Endothelial cell of umbilical vein (primary cell): ENCODE measurements around the gene PLXNC1. TPM values are rescaled to one million over a fixed set of nuclear protein-coding genes. Genes with fewer than 3 reads are reported as not detected.

ENCODE experiments used
- BruUV-seq: library from RNA; stranded (reverse); fragments of 400-500 nt; replicated peaks from 2 replicates; lab custom pipeline; 2021; lab: Mats Ljungman, UMichigan
- CTCF ChIA-PET: fragments of 300-600, 350-600 bp; sonication (Branson Sonifier 250); formaldehyde crosslinking; loops from one replicate; lab custom pipeline; 2021; ENCODE audit warnings: antibody characterized with exemption, inconsistent platforms; lab: Charles Lee
- POLR2A ChIA-PET: fragments of 300-600, 350-600 bp; sonication (Branson Sonifier 250); formaldehyde crosslinking; loops from one replicate; lab custom pipeline; 2021; ENCODE audit warnings: antibody characterized with exemption, inconsistent platforms; lab: Charles Lee
- DNase-seq: peaks from one replicate; pipeline ENCODE4 v3.0.0-alpha.2; 2011; ENCODE audit warnings: low read depth, low spot score
- FAIRE-seq: peaks from 2 replicates; lab custom pipeline; 2011; peaks lifted over from hg19 to GRCh38; lab: Jason Lieb, UNC
- H2AFZ ChIP-seq: 2 replicates; pipeline ENCODE4 v1.6.0; 2012; ENCODE audit warnings: low read depth, low read length, control low read depth, inconsistent platforms
- H3K27ac ChIP-seq: 2 replicates; pipeline ENCODE4 v1.5.1; 2011; ENCODE audit warnings: low read depth, mild to moderate bottlenecking, control low read depth, low read length, moderate library complexity; ENCODE audit not compliant: insufficient read depth
- H3K27me3 ChIP-seq, 2 experiments: 2 replicates each; pipeline versions ENCODE4 v1.6.0 to v1.6.1; 2011; ENCODE audit warnings: low read length in 2 of 2, mixed read lengths in 1 of 2; ENCODE audit not compliant: control insufficient read depth in 2 of 2, insufficient read depth in 2 of 2
- H3K36me3 ChIP-seq, 2 experiments: 2 replicates in 1 of 2; 3 replicates in 1 of 2; pipeline ENCODE4 v1.5.1; 2011; ENCODE audit warnings: low read length in 2 of 2, mild to moderate bottlenecking in 1 of 2, moderate library complexity in 1 of 2; ENCODE audit not compliant: control insufficient read depth in 2 of 2, insufficient read depth in 2 of 2; ENCODE audit errors: extremely low read depth in 1 of 2
- H3K4me1 ChIP-seq: 3 replicates; pipeline ENCODE4 v1.5.1; 2011; ENCODE audit warnings: mild to moderate bottlenecking, low read length; ENCODE audit not compliant: control insufficient read depth, insufficient read depth; ENCODE audit errors: extremely low read depth
- H3K4me2 ChIP-seq: 2 replicates; pipeline ENCODE4 v1.6.1; 2011; ENCODE audit warnings: low read length, control low read depth, mixed read lengths; ENCODE audit not compliant: insufficient read depth
- H3K4me3 ChIP-seq, 3 experiments: fragments of 200-600 bp in 1 of 3; sonication (generic), shearing (Covaris generic) in 1 of 3; replicated peaks in 1 of 3; 2 replicates each; pipeline ENCODE4 v1.5.1; 2011 to 2016; ENCODE audit warnings: control low read depth in 3 of 3, low read length in 3 of 3, mild to moderate bottlenecking in 2 of 3, inconsistent platforms in 1 of 3, low read depth in 1 of 3, moderate library complexity in 1 of 3; ENCODE audit not compliant: insufficient read depth in 1 of 3
- H3K79me2 ChIP-seq: 2 replicates; pipeline ENCODE4 v1.6.0; 2012; ENCODE audit warnings: low read length, inconsistent platforms; ENCODE audit not compliant: control insufficient read depth, insufficient read depth
- H3K9ac ChIP-seq: replicated peaks from 2 replicates; pipeline ENCODE3; 2011; ENCODE audit warnings: low read length, control low read depth; ENCODE audit not compliant: insufficient read depth; ENCODE audit errors: extremely low read depth
- H3K9me1 ChIP-seq: replicated peaks from 3 replicates; pipeline ENCODE4 v1.6.0; 2011; ENCODE audit warnings: mild to moderate bottlenecking, low read length; ENCODE audit not compliant: control insufficient read depth, insufficient read depth; ENCODE audit errors: extremely low read depth
- H3K9me3 ChIP-seq: replicated peaks from 2 replicates; pipeline ENCODE4 v1.5.1; 2012; ENCODE audit warnings: low read length, inconsistent platforms; ENCODE audit not compliant: control insufficient read depth, insufficient read depth
- H4K20me1 ChIP-seq: replicated peaks from 2 replicates; pipeline ENCODE3; 2011; ENCODE audit warnings: mild to moderate bottlenecking, low read length; ENCODE audit not compliant: control insufficient read depth, insufficient read depth; ENCODE audit errors: extremely low read depth
- EZH2 ChIP-seq: IDR thresholded peaks from 2 replicates; pipeline ENCODE4 v1.6.1; 2012; ENCODE audit warnings: borderline replicate concordance, low read depth, mild to moderate bottlenecking, moderate library complexity, low read length, inconsistent platforms; ENCODE audit not compliant: severe bottlenecking
- FOS ChIP-seq: IDR thresholded peaks from 2 replicates; pipeline ENCODE4 v1.6.1; 2011; ENCODE audit warnings: mild to moderate bottlenecking, low read length, moderate library complexity, borderline replicate concordance; ENCODE audit not compliant: insufficient read depth
- GATA2 ChIP-seq: IDR thresholded peaks from 2 replicates; pipeline ENCODE4 v1.7.0; 2011; ENCODE audit warnings: low read depth, mild to moderate bottlenecking, moderate library complexity, mixed read lengths, low read length; ENCODE audit not compliant: insufficient read length, insufficient read depth
- JUN ChIP-seq: IDR thresholded peaks from 2 replicates; pipeline ENCODE4 v1.6.1; 2011; ENCODE audit warnings: borderline replicate concordance, low read depth; ENCODE audit not compliant: insufficient read length, insufficient read depth
- MYC ChIP-seq: IDR thresholded peaks from one replicate; pipeline ENCODE4 v1.6.1; 2011; ENCODE audit warnings: mild to moderate bottlenecking, low read depth, low read length
- POLR2A ChIP-seq: IDR thresholded peaks from 2 replicates; pipeline ENCODE4 v1.6.1; 2012; ENCODE audit warnings: low read depth, mild to moderate bottlenecking, control low read depth, low read length
- POLR2AphosphoS5 ChIP-seq: IDR thresholded peaks from 2 replicates; pipeline ENCODE4 v1.6.1; 2012; ENCODE audit warnings: low read depth, mild to moderate bottlenecking, control low read depth, low read length, moderate library complexity; ENCODE audit not compliant: insufficient read depth
- dilution Hi-C: fragments of 300-500 bp; cut with MboI; formaldehyde crosslinking; loops from one replicate; pipeline ENCODE4 v1.15.0; 2019; ENCODE audit warnings: low sequenced_read_pairs; ENCODE audit not compliant: extremely low pct_ligation_motif_present
- intact Hi-C: fragments of 100-400 bp; cut with micrococcal nuclease; formaldehyde crosslinking; loops from one replicate; pipeline ENCODE4 v1.10.0; 2022
- polyA plus RNA-seq, 4 experiments: library from polyadenylated mRNA; depleted of rRNA in 3 of 4; stranded (reverse) in 3 of 4; unstranded in 1 of 4; fragments of >200 nt; gene quantifications; 2 replicates each; pipeline versions ENCODE4 v1.2.1 to v1.2.3, GENCODE V29; 2011 to 2012; ENCODE audit warnings: missing spikeins in 1 of 4
- total RNA-seq: library from RNA; stranded (reverse); gene quantifications from 2 replicates; pipeline ENCODE4 v1.2.3, GENCODE V29; 2021
- TF ChIP-seq, protein P1 (sequence below): IDR thresholded peaks from 2 replicates; pipeline ENCODE4 v1.6.1; 2011; ENCODE audit not compliant: insufficient read depth, insufficient read length
- TF ChIP-seq, protein P2 (sequence below), 2 donors: IDR thresholded peaks; 1 replicate in 1 of 2; 2 replicates in 1 of 2; pipeline ENCODE4 v1.5.1; 2011; ENCODE audit warnings: low read length in 2 of 2, mild to moderate bottlenecking in 2 of 2, moderate library complexity in 2 of 2, control low read depth in 1 of 2, inconsistent platforms in 1 of 2, low read depth in 1 of 2; ENCODE audit not compliant: insufficient read depth in 1 of 2; ENCODE audit errors: extremely low read depth in 1 of 2

Gene PLXNC1
- total and polyA plus RNA-seq, 2 donors (not counting 3 experiments of a cell fraction or from before 2014, with no cell fraction given) = 0.04 TPM; not detected in 1

DNA sequence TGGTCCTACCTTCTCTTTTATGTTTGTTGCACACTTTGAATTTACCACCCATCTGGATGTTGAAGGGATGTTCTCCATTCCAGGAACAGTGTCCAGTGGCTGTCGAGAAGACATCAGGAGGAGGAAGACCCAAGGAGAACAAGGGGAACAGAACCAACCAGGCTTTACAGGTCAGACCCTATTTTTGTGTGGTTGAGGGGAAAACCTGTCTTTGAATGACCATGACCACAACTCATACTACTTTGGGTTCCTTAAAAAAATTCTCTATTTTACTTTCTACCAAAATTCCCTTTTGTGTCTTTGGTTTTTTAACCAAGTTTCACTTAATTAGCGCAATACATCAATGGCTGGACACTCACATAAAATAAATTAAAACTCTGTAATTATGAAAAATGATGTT lies 78.7 kb downstream of the PLXNC1 start:
- dilution Hi-C loops = no loop called here
- Histone ChIP-seq H3K9ac (no peak overlapping the region), H3K9me3 (no peaks in the 10 kb centered on the region), H3K4me3 (no peak overlapping the region), H3K9me1 (no peaks in the 10 kb centered on the region), H3K36me3 (no peaks in the 10 kb centered on the region), H3K27ac (no peak overlapping the region), H4K20me1 (no peaks in the 10 kb centered on the region), H2AFZ (no peak overlapping the region), H3K27me3 (peaks cover 0 to 2% of the 10 kb centered on the region in 2 experiments), H3K79me2 (no peaks in the 10 kb centered on the region), H3K4me2 (no peak overlapping the region), H3K4me1 (no peaks in the 10 kb centered on the region)
- DNase-seq (no peak), FAIRE-seq (no peak)
- TF ChIP-seq JUN (no peak), MYC (no peak), POLR2A (no peak), EZH2 (no peak), FOS (no peak), GATA2 (no peak), POLR2AphosphoS5 (no peak)
- TF ChIP-seq, protein P1, sequence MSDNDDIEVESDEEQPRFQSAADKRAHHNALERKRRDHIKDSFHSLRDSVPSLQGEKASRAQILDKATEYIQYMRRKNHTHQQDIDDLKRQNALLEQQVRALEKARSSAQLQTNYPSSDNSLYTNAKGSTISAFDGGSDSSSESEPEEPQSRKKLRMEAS = no peak
- TF ChIP-seq, protein P2, sequence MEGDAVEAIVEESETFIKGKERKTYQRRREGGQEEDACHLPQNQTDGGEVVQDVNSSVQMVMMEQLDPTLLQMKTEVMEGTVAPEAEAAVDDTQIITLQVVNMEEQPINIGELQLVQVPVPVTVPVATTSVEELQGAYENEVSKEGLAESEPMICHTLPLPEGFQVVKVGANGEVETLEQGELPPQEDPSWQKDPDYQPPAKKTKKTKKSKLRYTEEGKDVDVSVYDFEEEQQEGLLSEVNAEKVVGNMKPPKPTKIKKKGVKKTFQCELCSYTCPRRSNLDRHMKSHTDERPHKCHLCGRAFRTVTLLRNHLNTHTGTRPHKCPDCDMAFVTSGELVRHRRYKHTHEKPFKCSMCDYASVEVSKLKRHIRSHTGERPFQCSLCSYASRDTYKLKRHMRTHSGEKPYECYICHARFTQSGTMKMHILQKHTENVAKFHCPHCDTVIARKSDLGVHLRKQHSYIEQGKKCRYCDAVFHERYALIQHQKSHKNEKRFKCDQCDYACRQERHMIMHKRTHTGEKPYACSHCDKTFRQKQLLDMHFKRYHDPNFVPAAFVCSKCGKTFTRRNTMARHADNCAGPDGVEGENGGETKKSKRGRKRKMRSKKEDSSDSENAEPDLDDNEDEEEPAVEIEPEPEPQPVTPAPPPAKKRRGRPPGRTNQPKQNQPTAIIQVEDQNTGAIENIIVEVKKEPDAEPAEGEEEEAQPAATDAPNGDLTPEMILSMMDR (IDR thresholded peaks at IDR 0.05; ENCODE audit: extremely low read depth in 1 of 2, insufficient read depth in 1 of 2, low read depth in 1 of 2, low read length in 2 of 2) = no peak
- ChIA-PET POLR2A (no interaction called here), CTCF (no interaction called here)
- no TSS peak for BruUV-seq
- intact Hi-C loops = no loop called here
